Prostate gland (tissue), 2 donors: ENCODE data around the gene C10orf67.

Experiments used
- POLR2A ChIP-seq: fragments of 450-650 bp; IDR thresholded peaks from one replicate; pipeline ENCODE4 v1.6.1; 2016; ENCODE audit warnings: antibody characterized with exemption, mild to moderate bottlenecking
- TF ChIP-seq, protein P1 (sequence below), 4 experiments: fragments of 200-600 bp in 2 of 4; fragments of 450-650 bp in 2 of 4; sonication (generic) in 2 of 4; IDR thresholded peaks; 1 replicate in 3 of 4; 2 replicates in 1 of 4; pipeline ENCODE4 v1.5.1; 2016 to 2019; ENCODE audit warnings: antibody characterized with exemption in 4 of 4, mild to moderate bottlenecking in 2 of 4, moderate library complexity in 2 of 4

DNA sequence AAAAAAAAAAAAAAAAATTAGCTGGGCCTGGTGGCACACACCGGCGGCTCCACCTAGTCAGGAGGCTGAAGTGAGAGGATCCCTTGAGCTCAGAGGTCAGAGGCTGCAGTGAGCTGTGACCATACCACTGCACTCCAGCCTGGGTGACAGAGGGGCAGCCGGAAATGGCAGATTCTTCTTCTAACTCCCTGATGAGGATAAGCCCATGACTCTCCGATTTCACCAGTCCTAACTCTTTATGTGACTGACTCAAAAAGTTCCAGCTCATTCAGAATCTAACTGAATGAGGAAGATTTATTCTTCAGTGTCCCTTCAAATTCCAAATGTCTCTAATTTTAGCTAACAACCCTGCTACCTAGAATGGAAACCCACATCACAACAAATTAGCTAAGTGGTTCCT, 4.2 kb downstream of the C10orf67 start:
- TF ChIP-seq, protein P1, sequence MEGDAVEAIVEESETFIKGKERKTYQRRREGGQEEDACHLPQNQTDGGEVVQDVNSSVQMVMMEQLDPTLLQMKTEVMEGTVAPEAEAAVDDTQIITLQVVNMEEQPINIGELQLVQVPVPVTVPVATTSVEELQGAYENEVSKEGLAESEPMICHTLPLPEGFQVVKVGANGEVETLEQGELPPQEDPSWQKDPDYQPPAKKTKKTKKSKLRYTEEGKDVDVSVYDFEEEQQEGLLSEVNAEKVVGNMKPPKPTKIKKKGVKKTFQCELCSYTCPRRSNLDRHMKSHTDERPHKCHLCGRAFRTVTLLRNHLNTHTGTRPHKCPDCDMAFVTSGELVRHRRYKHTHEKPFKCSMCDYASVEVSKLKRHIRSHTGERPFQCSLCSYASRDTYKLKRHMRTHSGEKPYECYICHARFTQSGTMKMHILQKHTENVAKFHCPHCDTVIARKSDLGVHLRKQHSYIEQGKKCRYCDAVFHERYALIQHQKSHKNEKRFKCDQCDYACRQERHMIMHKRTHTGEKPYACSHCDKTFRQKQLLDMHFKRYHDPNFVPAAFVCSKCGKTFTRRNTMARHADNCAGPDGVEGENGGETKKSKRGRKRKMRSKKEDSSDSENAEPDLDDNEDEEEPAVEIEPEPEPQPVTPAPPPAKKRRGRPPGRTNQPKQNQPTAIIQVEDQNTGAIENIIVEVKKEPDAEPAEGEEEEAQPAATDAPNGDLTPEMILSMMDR (IDR thresholded peaks at IDR 0.05) = no peak
- TF ChIP-seq POLR2A = no peak
